Loucy (cell line): ENCODE data around the gene ACTN1.

Experiments used
- H2AFZ ChIP-seq: fragments of 200-600 bp; sonication (generic); 2 replicates; pipeline ENCODE4 v1.6.0; 2016; ENCODE audit warnings: antibody characterized with exemption, mild to moderate bottlenecking, low read length, moderate library complexity
- H3F3A ChIP-seq: fragments of 200-600 bp; 2 replicates; pipeline ENCODE4 v1.6.0; 2016; ENCODE audit warnings: antibody characterized with exemption, low read depth, mild to moderate bottlenecking
- H3K27me3 ChIP-seq: fragments of 200-600 bp; sonication (generic); 2 replicates; pipeline ENCODE4 v1.6.1; 2014; ENCODE audit warnings: low read length, mild to moderate bottlenecking; ENCODE audit not compliant: insufficient read depth, poor library complexity, severe bottlenecking
- H3K36me3 ChIP-seq: fragments of 200-600 bp; sonication (generic); 2 replicates; pipeline ENCODE4 v1.6.1; 2016; ENCODE audit warnings: low read length; ENCODE audit not compliant: insufficient read depth
- H3K4me1 ChIP-seq: fragments of 200-600 bp; sonication (generic); 2 replicates; pipeline ENCODE4 v1.5.1; 2014; ENCODE audit warnings: low read length, mild to moderate bottlenecking; ENCODE audit not compliant: insufficient read depth, poor library complexity, severe bottlenecking
- H3K4me2 ChIP-seq: fragments of 200-600 bp; sonication (generic); 2 replicates; pipeline ENCODE4 v1.6.0; 2014; ENCODE audit warnings: antibody characterized with exemption, low read length, low read depth, mild to moderate bottlenecking; ENCODE audit not compliant: poor library complexity, severe bottlenecking
- H3K4me3 ChIP-seq: fragments of 200-600 bp; sonication (generic); 2 replicates; pipeline ENCODE4 v1.5.1; 2014; ENCODE audit warnings: low read length, mild to moderate bottlenecking, mixed read lengths; ENCODE audit not compliant: poor library complexity, severe bottlenecking
- H3K79me2 ChIP-seq: fragments of 200-600 bp; sonication (generic); 2 replicates; pipeline ENCODE4 v1.6.1; 2014; ENCODE audit warnings: low read length; ENCODE audit not compliant: insufficient read depth
- H3K9ac ChIP-seq: fragments of 200-600 bp; sonication (generic); 2 replicates; pipeline ENCODE4 v1.6.0; 2014; ENCODE audit warnings: mild to moderate bottlenecking, low read depth, low read length, moderate library complexity; ENCODE audit not compliant: poor library complexity, severe bottlenecking
- H3K9me2 ChIP-seq: fragments of 200-600 bp; sonication (generic); replicated peaks from 2 replicates; pipeline ENCODE4 v1.6.1; 2016; ENCODE audit warnings: low read depth, low read length, mixed read lengths
- H3K9me3 ChIP-seq: fragments of 200-600 bp; sonication (generic); 2 replicates; pipeline ENCODE4 v1.6.1; 2014; ENCODE audit warnings: mild to moderate bottlenecking, antibody characterized with exemption, low read length, low read depth; ENCODE audit not compliant: insufficient read depth
- H4K20me1 ChIP-seq: fragments of 200-600 bp; sonication (generic); 2 replicates; pipeline ENCODE4 v1.6.0; 2014; ENCODE audit warnings: antibody characterized with exemption, low read length, mild to moderate bottlenecking; ENCODE audit not compliant: insufficient read depth, poor library complexity, severe bottlenecking
- CTCF ChIP-seq: fragments of 200-600 bp; sonication (generic); conservative IDR thresholded peaks from 2 replicates; pipeline ENCODE4 v1.5.1; 2014; ENCODE audit warnings: mild to moderate bottlenecking, antibody characterized with exemption, low read length
- EZH2phosphoT487 ChIP-seq: fragments of 200-600 bp; IDR thresholded peaks from 2 replicates; pipeline ENCODE4 v1.6.1; 2018; ENCODE audit warnings: antibody characterized with exemption, mild to moderate bottlenecking, moderate library complexity, borderline replicate concordance

Gene ACTN1

DNA sequence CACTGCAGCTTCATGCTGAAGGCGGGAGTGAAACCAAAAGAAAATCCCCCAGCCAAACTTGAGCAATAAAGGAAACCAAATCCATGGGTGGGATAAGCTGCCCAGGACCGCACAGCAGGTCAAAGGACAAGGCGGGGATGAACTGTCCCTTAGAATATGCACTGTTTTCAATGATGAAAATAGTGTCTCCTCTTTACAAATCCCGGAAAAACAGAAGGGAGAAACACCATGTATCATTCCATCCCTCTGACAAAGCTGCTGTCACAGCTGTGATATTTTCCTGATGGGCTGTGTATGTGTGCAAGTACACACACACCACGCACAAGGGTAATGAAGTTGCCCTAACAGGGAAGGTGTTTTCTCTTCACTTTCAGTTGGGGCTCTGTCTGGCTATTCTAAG, 70.3 kb downstream of the ACTN1 start:
- H3F3A ChIP-seq: no peaks in the 10 kb centered on the region
- peaks cover 9% of the 10 kb centered on the region for H4K20me1 ChIP-seq
- H3K79me2 ChIP-seq: no peaks in the 10 kb centered on the region; the same call in 1 of the 2 replicates
- TF ChIP-seq EZH2phosphoT487 (no peak), CTCF (no peak)
- no peaks in the 10 kb centered on the region for H3K9me3 ChIP-seq
- no peak overlapping the region for H3K4me3 ChIP-seq
- H2AFZ ChIP-seq: no peak overlapping the region
- H3K4me1 ChIP-seq: no peaks in the 10 kb centered on the region
- H3K4me2 ChIP-seq: no peak overlapping the region
- H3K9ac ChIP-seq: no peak overlapping the region
- H3K27me3 ChIP-seq: no peaks in the 10 kb centered on the region
- H3K36me3 ChIP-seq: peaks cover 89% of the 10 kb centered on the region; the same call in 1 of the 2 replicates
- no peaks in the 10 kb centered on the region for H3K9me2 ChIP-seq

DNA sequence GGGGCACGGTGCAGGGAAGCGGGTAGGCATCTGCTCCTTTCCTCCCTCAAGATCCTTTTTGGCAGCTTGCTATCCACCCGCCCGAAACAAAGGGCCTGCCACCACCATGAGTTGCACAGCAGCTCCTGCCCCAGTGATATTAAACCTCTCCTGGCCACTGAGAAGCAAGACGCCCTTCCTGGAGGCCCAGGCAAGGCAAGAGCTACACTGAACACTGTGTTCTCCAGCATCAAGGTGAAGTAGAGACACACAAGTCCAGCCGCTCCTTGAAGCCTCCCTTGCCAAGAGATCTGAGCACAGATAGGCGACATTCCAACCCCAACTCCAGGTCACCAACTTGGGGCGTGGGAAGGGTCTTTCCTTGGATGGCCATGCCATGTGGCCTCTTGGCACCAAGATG, 70.9 kb downstream of the ACTN1 start:
- H3K4me1 ChIP-seq: no peaks in the 10 kb centered on the region

GRCh38 chr14:68906439-68906838, 72.7 kb downstream of the ACTN1 start:
- H3K4me1 ChIP-seq: no peaks in the 10 kb centered on the region
- H3K4me2 ChIP-seq: no peak overlapping the region
- peaks cover 92% of the 10 kb centered on the region; the same call in 1 of the 2 replicates for H3K36me3 ChIP-seq
- no peaks in the 10 kb centered on the region for H3F3A ChIP-seq
- no peak for TF ChIP-seq CTCF
- TF ChIP-seq EZH2phosphoT487: no peak
- no peak overlapping the region for H2AFZ ChIP-seq
- no peak overlapping the region for H3K4me3 ChIP-seq
- H3K27me3 ChIP-seq: no peaks in the 10 kb centered on the region
- H3K9me3 ChIP-seq: no peaks in the 10 kb centered on the region
- no peaks in the 10 kb centered on the region for H3K9me2 ChIP-seq
- peaks cover 5% of the 10 kb centered on the region for H4K20me1 ChIP-seq
- no peaks in the 10 kb centered on the region for H3K79me2 ChIP-seq
- H3K9ac ChIP-seq: no peak overlapping the region

More for the DNA sequence above, 70.9 kb downstream of the ACTN1 start:
- Histone ChIP-seq H3K36me3 (peaks cover 89% of the 10 kb centered on the region; the same call in 1 of the 2 replicates), H3K9me2 (no peaks in the 10 kb centered on the region), H3K9me3 (no peaks in the 10 kb centered on the region), H3K79me2 (no peaks in the 10 kb centered on the region), H2AFZ (no peak overlapping the region), H3K27me3 (no peaks in the 10 kb centered on the region), H3K9ac (no peak overlapping the region), H3K4me3 (no peak overlapping the region), H3F3A (no peaks in the 10 kb centered on the region), H3K4me2 (no peak overlapping the region), H4K20me1 (peaks cover 9% of the 10 kb centered on the region)
- TF ChIP-seq CTCF (no peak), EZH2phosphoT487 (no peak)
